HepG2 (cell line): ENCODE data around the gene ACBD6. TPM values are rescaled to one million over a fixed set of nuclear protein-coding genes. Genes with fewer than 3 reads are reported as not detected.
"Not testable (repeated sequence)": the region's sequence is repeated elsewhere in the genome, so short reads cannot be mapped to it uniquely, and the experiment has no call there.

Source experiments
- ATAC-seq: fragments of 200-7000 bp; cut with Tn5 transposase; 3 replicates; pipeline ENCODE4 v1.9.1; 2020; ENCODE audit warnings: mild to moderate bottlenecking, moderate library complexity
- BruUV-seq: library from RNA; stranded (reverse); fragments of 400-500 nt; replicated peaks from 2 replicates; lab custom pipeline; 2021; lab: Mats Ljungman, UMichigan
- CTCF ChIA-PET: fragments of 300-600 bp; formaldehyde crosslinking; extraction: SDS; loops from one replicate; lab custom pipeline; 2021; ENCODE audit warnings: low total read pairs, inconsistent platforms, low intra/inter-chr PET ratio; lab: Yijun Ruan, JAX
- POLR2A ChIA-PET: fragments of 350-600 bp; sonication (Branson Sonifier 250); formaldehyde crosslinking; loops from one replicate; lab custom pipeline; 2020; ENCODE audit warnings: antibody characterized with exemption, inconsistent platforms; lab: Yijun Ruan, JAX
- DNase-seq: peaks from one replicate; pipeline ENCODE4 v3.0.0-alpha.2; 2015; ENCODE audit warnings: low spot score
- FAIRE-seq: peaks from 3 replicates; lab custom pipeline; 2011; peaks lifted over from hg19 to GRCh38; lab: Jason Lieb, UNC
- H2AFZ ChIP-seq: one replicate; pipeline ENCODE4 v1.6.1; 2011; ENCODE audit warnings: low read length, inconsistent platforms
- H3K27ac ChIP-seq: fragments of 300-600 bp; 3 replicates; pipeline ENCODE4 v1.8.0; 2011; ENCODE audit warnings: mixed run types, mild to moderate bottlenecking, mixed read lengths, low read length, inconsistent platforms; ENCODE audit not compliant: insufficient read depth; ENCODE audit errors: extremely low read length
- H3K27me3 ChIP-seq, 2 experiments: fragments of 200-600 bp in 1 of 2; 2 replicates in 1 of 2; 3 replicates in 1 of 2; pipeline versions ENCODE4 v1.6.0 to v1.8.0; 2011; ENCODE audit warnings: low read length in 2 of 2, mild to moderate bottlenecking in 2 of 2, moderate library complexity in 2 of 2, inconsistent platforms in 1 of 2; ENCODE audit not compliant: insufficient read depth in 2 of 2, control insufficient read depth in 1 of 2
- H3K36me3 ChIP-seq, 2 experiments: fragments of 200-600 bp in 1 of 2; replicated peaks in 1 of 2; 2 replicates in 1 of 2; 3 replicates in 1 of 2; pipeline versions ENCODE4 v1.5.1 to v1.8.0; 2011; ENCODE audit warnings: low read length in 2 of 2, inconsistent platforms in 1 of 2; ENCODE audit not compliant: insufficient read depth in 2 of 2, control insufficient read depth in 1 of 2
- H3K4me1 ChIP-seq: 2 replicates; pipeline ENCODE4 v1.5.1; 2012; ENCODE audit warnings: low read length, inconsistent platforms; ENCODE audit not compliant: insufficient read depth
- H3K4me2 ChIP-seq: 2 replicates; pipeline ENCODE4 v1.6.0; 2011; ENCODE audit warnings: low read depth, low read length, inconsistent platforms
- H3K4me3 ChIP-seq, 3 experiments: fragments of 200-600 bp in 1 of 3; sonication (generic), shearing (Covaris generic) in 1 of 3; replicated peaks in 1 of 3; 2 replicates each; pipeline ENCODE4 v1.5.1; 2011 to 2016; ENCODE audit warnings: low read length in 3 of 3, inconsistent platforms in 2 of 3, low read depth in 2 of 3, mild to moderate bottlenecking in 2 of 3, control low read depth in 1 of 3, mixed read lengths in 1 of 3; ENCODE audit not compliant: insufficient read depth in 1 of 3
- H3K79me2 ChIP-seq: one replicate; pipeline ENCODE4 v1.6.1; 2011; ENCODE audit warnings: low read length, inconsistent platforms; ENCODE audit not compliant: insufficient read depth
- H3K9ac ChIP-seq: 2 replicates; pipeline ENCODE4 v1.6.0; 2011; ENCODE audit warnings: mild to moderate bottlenecking, low read depth, low read length, inconsistent platforms; ENCODE audit not compliant: insufficient read depth
- H3K9me3 ChIP-seq: 2 replicates; pipeline ENCODE4 v1.5.1; 2012; ENCODE audit warnings: mild to moderate bottlenecking, low read length
- H4K20me1 ChIP-seq: 2 replicates; pipeline ENCODE4 v1.6.0; 2011; ENCODE audit warnings: inconsistent platforms, mild to moderate bottlenecking, low read length, moderate library complexity; ENCODE audit not compliant: insufficient read depth
- CEBPB ChIP-seq: IDR thresholded peaks from 2 replicates; pipeline ENCODE4 v1.6.1; 2011; ENCODE audit warnings: low read depth, low read length, improper control_type of control experiment, borderline replicate concordance
- PRMT3 ChIP-seq: sonication (generic); formaldehyde crosslinking; IDR thresholded peaks from 2 replicates; pipeline ENCODE4 v1.8.1; 2022; ENCODE audit warnings: low read depth, mild to moderate bottlenecking, moderate library complexity, missing genetic modification reagents, borderline replicate concordance
- TMF1 ChIP-seq: sonication (generic); formaldehyde crosslinking; IDR thresholded peaks from 2 replicates; pipeline ENCODE4 v1.8.1; 2022; ENCODE audit warnings: low read depth, missing genetic modification reagents
- ZNF382 ChIP-seq: sonication (generic); formaldehyde crosslinking; IDR thresholded peaks from 2 replicates; pipeline ENCODE4 v1.5.0; 2020; ENCODE audit warnings: missing genetic modification reagents, mild to moderate bottlenecking, borderline replicate concordance
- WGBS: methylation state at CpG from one replicate; pipeline ENCODE4 v1.1.6; 2017; ENCODE audit warnings: low lambda C conversion rate; 5-methylcytosine and 5-hydroxymethylcytosine counted together
- in situ Hi-C: cut with HindIII; loops from 2 replicates; pipeline ENCODE4 v1.10.0; 2017; ENCODE audit warnings: low pct_unique_long_range_greater_than_20kb; ENCODE audit not compliant: extremely low pct_ligation_motif_present
- intact Hi-C: fragments of 100-400 bp; cut with micrococcal nuclease; formaldehyde crosslinking; loops from one replicate; pipeline ENCODE4 v1.10.0; 2022; ENCODE audit not compliant: unreplicated experiment
- polyA plus RNA-seq, 8 experiments: library from polyadenylated mRNA; depleted of rRNA in 3 of 8; stranded (reverse) in 7 of 8; unstranded in 1 of 8; fragments of >200 nt; fragmentation: Illumina TruSeq in 4 of 8; extraction: Trizol in 4 of 8; gene quantifications; 2 replicates each; pipeline versions ENCODE4 v1.2.1 to v1.2.3, GENCODE V29; 2011 to 2016; ENCODE audit warnings: low read depth in 4 of 8, missing spikeins in 1 of 8, mixed read lengths in 1 of 8; ENCODE audit not compliant: insufficient read depth in 1 of 8
- total RNA-seq, 5 experiments: library from RNA; depleted of rRNA; stranded (reverse); fragments of >200 nt; fragmentation: Illumina TruSeq; extraction: Trizol; gene quantifications; 2 replicates each; pipeline ENCODE4 v1.2.3, GENCODE V29; 2016; ENCODE audit warnings: low read depth in 1 of 5
- TF ChIP-seq, protein P1 (sequence below): sonication (generic); formaldehyde crosslinking; IDR thresholded peaks from 2 replicates; pipeline ENCODE4 v1.5.1; 2020; ENCODE audit warnings: missing genetic modification reagents, mild to moderate bottlenecking, borderline replicate concordance

ACBD6 gene
- total and polyA plus RNA-seq, 2 of the 13 experiments (the other 11 are each of a cell fraction or from before 2014, with no cell fraction given), result 33.5 to 47.2 TPM

DNA sequence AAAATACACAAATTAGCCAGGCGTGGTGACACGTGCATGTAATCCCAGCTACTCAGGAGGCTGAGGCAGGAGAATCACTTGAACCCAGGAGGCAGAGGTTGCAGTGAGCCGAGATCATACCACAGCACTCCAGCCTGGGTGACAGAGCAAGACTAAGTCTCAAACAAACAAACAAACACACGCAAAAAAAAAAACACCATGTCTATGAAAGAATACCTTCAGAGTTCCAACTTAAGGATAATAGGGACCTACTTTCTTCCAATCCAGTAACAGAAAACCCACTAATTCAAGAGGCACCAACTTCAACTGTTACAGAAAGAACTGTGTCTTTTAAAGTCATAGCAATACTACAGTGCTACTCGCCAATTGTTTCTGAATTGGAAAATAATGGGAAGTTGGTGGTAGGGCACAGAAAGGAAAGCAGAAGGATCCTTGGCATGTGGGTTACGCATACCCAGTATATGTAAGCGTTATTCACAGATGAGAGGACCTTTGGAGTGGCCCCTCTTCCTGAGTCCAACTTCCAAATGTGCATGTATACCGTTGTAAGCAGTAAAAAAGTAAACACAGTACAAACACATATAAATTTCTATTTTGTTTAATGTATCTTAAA, 87.0 kb downstream of the ACBD6 start:
- Histone ChIP-seq H3K9ac (no peak overlapping the region), H3K79me2 (no peaks in the 10 kb centered on the region), H4K20me1 (no peaks in the 10 kb centered on the region), H3K4me3 (no peak overlapping the region), H3K27ac (no peak overlapping the region), H3K36me3 (no peaks in the 10 kb centered on the region; a peak in 2 of 5 replicates), H3K4me1 (no peaks in the 10 kb centered on the region), H3K27me3 (no peaks in the 10 kb centered on the region), H2AFZ (no peak overlapping the region), H3K9me3 (no peaks in the 10 kb centered on the region), H3K4me2 (no peak overlapping the region)
- in situ Hi-C loops (loop anchor here (5.0 kb wide), 2 partner anchors 163 to 228 kb away; no protein-coding TSS in a partner anchor), intact Hi-C loops (no loop called here)
- no peak for DNase-seq
- no peak for FAIRE-seq
- POLR2A ChIA-PET, result no interaction called here
- no peak for ATAC-seq
- CTCF ChIA-PET, result interaction anchor here (2.3 to 3.1 kb wide), 2 partner anchors 163 to 227 kb away, joined by 17 to 24 read pairs; no protein-coding TSS in a partner anchor
- TF ChIP-seq, protein P1, sequence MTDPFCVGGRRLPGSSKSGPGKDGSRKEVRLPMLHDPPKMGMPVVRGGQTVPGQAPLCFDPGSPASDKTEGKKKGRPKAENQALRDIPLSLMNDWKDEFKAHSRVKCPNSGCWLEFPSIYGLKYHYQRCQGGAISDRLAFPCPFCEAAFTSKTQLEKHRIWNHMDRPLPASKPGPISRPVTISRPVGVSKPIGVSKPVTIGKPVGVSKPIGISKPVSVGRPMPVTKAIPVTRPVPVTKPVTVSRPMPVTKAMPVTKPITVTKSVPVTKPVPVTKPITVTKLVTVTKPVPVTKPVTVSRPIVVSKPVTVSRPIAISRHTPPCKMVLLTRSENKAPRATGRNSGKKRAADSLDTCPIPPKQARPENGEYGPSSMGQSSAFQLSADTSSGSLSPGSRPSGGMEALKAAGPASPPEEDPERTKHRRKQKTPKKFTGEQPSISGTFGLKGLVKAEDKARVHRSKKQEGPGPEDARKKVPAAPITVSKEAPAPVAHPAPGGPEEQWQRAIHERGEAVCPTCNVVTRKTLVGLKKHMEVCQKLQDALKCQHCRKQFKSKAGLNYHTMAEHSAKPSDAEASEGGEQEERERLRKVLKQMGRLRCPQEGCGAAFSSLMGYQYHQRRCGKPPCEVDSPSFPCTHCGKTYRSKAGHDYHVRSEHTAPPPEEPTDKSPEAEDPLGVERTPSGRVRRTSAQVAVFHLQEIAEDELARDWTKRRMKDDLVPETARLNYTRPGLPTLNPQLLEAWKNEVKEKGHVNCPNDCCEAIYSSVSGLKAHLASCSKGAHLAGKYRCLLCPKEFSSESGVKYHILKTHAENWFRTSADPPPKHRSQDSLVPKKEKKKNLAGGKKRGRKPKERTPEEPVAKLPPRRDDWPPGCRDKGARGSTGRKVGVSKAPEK (CRISPR knock-in tag), result no peak
- no TSS peak for BruUV-seq
- 98% methylated on average over 8 of the region's 8 CpGs for WGBS

DNA sequence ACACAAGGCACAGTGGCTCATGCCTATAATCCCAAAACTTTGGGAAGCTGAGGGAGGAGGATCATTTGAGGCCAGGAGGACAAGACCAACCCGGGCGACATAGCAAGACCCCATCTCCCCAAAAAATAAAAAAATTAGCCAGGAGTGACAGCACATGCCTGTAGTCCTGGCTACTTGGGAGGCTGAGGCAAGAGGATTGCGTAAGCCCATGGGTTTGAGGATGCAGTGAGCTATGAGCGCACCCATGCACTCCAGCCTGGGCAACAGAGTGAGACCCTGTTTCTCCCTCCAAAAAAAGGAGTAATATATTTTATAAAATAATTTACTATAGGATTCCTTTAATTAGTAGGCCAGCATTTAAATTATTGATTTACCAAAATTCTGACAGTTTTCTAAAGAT, 89.8 kb downstream of the ACBD6 start:
- WGBS, result 97% methylated on average over 4 of the region's 4 CpGs
- H3K4me2 ChIP-seq, result no peak overlapping the region
- ChIA-PET CTCF (no interaction called here), POLR2A (interaction anchor here (0.7 kb wide), 1 partner anchor 1385 kb away, joined by 3 read pairs; no protein-coding TSS in a partner anchor)
- no peaks in the 10 kb centered on the region for H3K79me2 ChIP-seq
- no peak for TF ChIP-seq PRMT3
- TF ChIP-seq TMF1 (CRISPR knock-in tag), result no peak
- peak; percentile 62; the same call in 1 of the 2 replicates for TF ChIP-seq CEBPB
- no peak for TF ChIP-seq ZNF382 (CRISPR knock-in tag)
- no peaks in the 10 kb centered on the region for H4K20me1 ChIP-seq
- in situ Hi-C loops, result no loop called here
- no peak overlapping the region for H3K9ac ChIP-seq
- no peak for ATAC-seq
- no peaks in the 10 kb centered on the region for H3K9me3 ChIP-seq
- H3K4me1 ChIP-seq, result no peaks in the 10 kb centered on the region
- DNase-seq, result no peak
- no peak overlapping the region for H3K27ac ChIP-seq
- H3K36me3 ChIP-seq, result peaks cover 1 to 10% of the 10 kb centered on the region in 2 experiments; a peak in 4 of 5 replicates
- no peak overlapping the region for H3K4me3 ChIP-seq
- no peak for FAIRE-seq
- no peaks in the 10 kb centered on the region for H3K27me3 ChIP-seq
- intact Hi-C loops, result no loop called here
- BruUV-seq, result no TSS peak
- H2AFZ ChIP-seq, result no peak overlapping the region

DNA sequence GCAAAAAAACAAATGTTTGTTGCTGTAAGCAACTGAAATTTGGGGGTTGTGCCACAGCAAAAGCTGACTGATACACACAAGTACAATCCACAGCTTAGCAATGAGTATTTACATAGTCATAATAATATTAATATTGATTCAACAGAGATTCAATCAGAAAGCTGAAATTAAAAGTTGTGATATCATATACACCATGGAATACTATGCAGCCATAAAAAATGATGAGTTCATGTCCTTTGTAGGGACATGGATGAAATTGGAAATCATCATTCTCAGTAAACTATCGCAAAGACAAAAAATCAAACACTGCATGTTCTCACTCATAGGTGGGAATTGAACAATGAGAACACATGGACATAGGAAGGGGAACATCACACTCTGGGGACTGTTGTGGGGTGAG, 94.2 kb downstream of the ACBD6 start:
- H3K9me3 ChIP-seq, H3K79me2 ChIP-seq, H3K27ac ChIP-seq, intact Hi-C loops, POLR2A ChIA-PET, DNase-seq, ATAC-seq, H2AFZ ChIP-seq, CTCF ChIA-PET, H3K4me2 ChIP-seq, FAIRE-seq, H3K27me3 ChIP-seq, H3K9ac ChIP-seq, in situ Hi-C loops, H3K4me1 ChIP-seq, H4K20me1 ChIP-seq, H3K4me3 ChIP-seq, BruUV-seq, H3K36me3 ChIP-seq: not testable (repeated sequence)
- 92% methylated on average over 1 of the region's 1 CpG for whole genome bisulfite sequencing
